GM06990 (cell line): ENCODE results near the gene HRAS.
A peak's percentile ranks its signal among the peaks of the same experiment; 100 is the strongest.

Experiments used
- DNase-seq: peaks from one replicate; pipeline ENCODE4 v3.0.0-alpha.2; 2011; ENCODE audit not compliant: insufficient read length; ENCODE audit errors: extremely low read depth
- H3K27me3 ChIP-seq: replicated peaks from 2 replicates; pipeline ENCODE4 v1.6.0; 2011; ENCODE audit warnings: low read length; ENCODE audit not compliant: control insufficient read depth, insufficient read depth
- H3K36me3 ChIP-seq: 2 replicates; pipeline ENCODE4 v1.5.1; 2011; ENCODE audit warnings: low read length; ENCODE audit not compliant: control insufficient read depth, insufficient read depth
- H3K4me3 ChIP-seq: replicated peaks from 2 replicates; pipeline ENCODE4 v1.5.1; 2011; ENCODE audit warnings: low read depth, mild to moderate bottlenecking, control low read depth, low read length
- CTCF ChIP-seq: IDR thresholded peaks from 2 replicates; pipeline ENCODE4 v1.5.1; 2011; ENCODE audit warnings: low read length, control low read depth, mild to moderate bottlenecking, inconsistent platforms; ENCODE audit not compliant: insufficient read depth, poor library complexity, severe bottlenecking

The HRAS gene

GRCh38 chr11:563066-563811 lies 27.9 kb upstream of the HRAS start:
- Histone ChIP-seq H3K27me3 (no peaks in the 10 kb centered on the region), H3K36me3 (peaks cover 5% of the 10 kb centered on the region), H3K4me3 (no peak overlapping the region)
- no peak for TF ChIP-seq CTCF
- DNase-seq = no peak

GRCh38 chr11:562046-562645 lies 26.8 kb upstream of the HRAS start:
- no peak for TF ChIP-seq CTCF
- peaks cover 5% of the 10 kb centered on the region for H3K36me3 ChIP-seq
- peak overlapping the region; percentile 70 for H3K4me3 ChIP-seq
- H3K27me3 ChIP-seq = peaks cover under 1% of the 10 kb centered on the region
- DNase-seq = no peak

- peaks cover 5% of the 10 kb centered on the region for H3K36me3 ChIP-seq
- no peak for TF ChIP-seq CTCF
- H3K4me3 ChIP-seq = peak overlapping the region; percentile 70
- peaks cover 2% of the 10 kb centered on the region for H3K27me3 ChIP-seq
- no peak for DNase-seq
These were observed 26.0 kb upstream of the HRAS start for GRCh38 chr11:561148-562003.

GRCh38 chr11:560305-561147 lies 25.1 kb upstream of the HRAS start, which contains the start of the genes LMNTD2 and RASSF7:
TSS of gene LMNTD2 (minus strand) at chr11:560738. CDS start at chr11:560716, 22 bp downstream.
TSS of gene RASSF7 (plus strand) at chr11:560970. CDS start at chr11:561769, 799 bp downstream.
- H3K27me3 ChIP-seq = peaks cover 2% of the 10 kb centered on the region
- peaks cover 2% of the 10 kb centered on the region; the same call in 1 of the 2 replicates for H3K36me3 ChIP-seq
- H3K4me3 ChIP-seq = peak within 1 kb of the TSS; percentile 70
- DNase-seq = peak; percentile 92
- TF ChIP-seq CTCF = no peak

- peak overlapping the region; percentile 70 for H3K4me3 ChIP-seq
- TF ChIP-seq CTCF = no peak
- DNase-seq = no peak
These were observed 24.4 kb upstream of the HRAS start for GRCh38 chr11:559712-560304.

More at GRCh38 chr11:559712-560304, 24.4 kb upstream of the HRAS start:
- peaks cover 2% of the 10 kb centered on the region; the same call in 1 of the 2 replicates for H3K36me3 ChIP-seq
- H3K27me3 ChIP-seq = peaks cover 2% of the 10 kb centered on the region
